Inflammatory macrophage (primary cell): ENCODE data around the gene GALNT15.
A peak's percentile ranks its signal among the peaks of the same experiment; 100 is the strongest.

Experiments
- DNase-seq, 2 donors: peaks; one replicate each; pipeline ENCODE4 v3.0.0-alpha.2; 2020 to 2022

GALNT15 gene

GRCh38 chr3:16168211-16168610 lies 6.3 kb upstream of the GALNT15 start:
- DNase-seq, result no peak

GRCh38 chr3:16171009-16171408 lies 3.5 kb upstream of the GALNT15 start:
- DNase-seq, result no peak

- no peak for DNase-seq
These were observed 2.7 kb upstream of the GALNT15 start for GRCh38 chr3:16171825-16172224.

GRCh38 chr3:16173283-16174025 lies 1.0 kb upstream of the GALNT15 start:
- no peak for DNase-seq

GRCh38 chr3:16174026-16174355 lies 489 bp upstream of the GALNT15 start:
- no peak for DNase-seq

GRCh38 chr3:16174976-16175901 lies 759 bp downstream of the GALNT15 start:
- DNase-seq, result no peak

DNA sequence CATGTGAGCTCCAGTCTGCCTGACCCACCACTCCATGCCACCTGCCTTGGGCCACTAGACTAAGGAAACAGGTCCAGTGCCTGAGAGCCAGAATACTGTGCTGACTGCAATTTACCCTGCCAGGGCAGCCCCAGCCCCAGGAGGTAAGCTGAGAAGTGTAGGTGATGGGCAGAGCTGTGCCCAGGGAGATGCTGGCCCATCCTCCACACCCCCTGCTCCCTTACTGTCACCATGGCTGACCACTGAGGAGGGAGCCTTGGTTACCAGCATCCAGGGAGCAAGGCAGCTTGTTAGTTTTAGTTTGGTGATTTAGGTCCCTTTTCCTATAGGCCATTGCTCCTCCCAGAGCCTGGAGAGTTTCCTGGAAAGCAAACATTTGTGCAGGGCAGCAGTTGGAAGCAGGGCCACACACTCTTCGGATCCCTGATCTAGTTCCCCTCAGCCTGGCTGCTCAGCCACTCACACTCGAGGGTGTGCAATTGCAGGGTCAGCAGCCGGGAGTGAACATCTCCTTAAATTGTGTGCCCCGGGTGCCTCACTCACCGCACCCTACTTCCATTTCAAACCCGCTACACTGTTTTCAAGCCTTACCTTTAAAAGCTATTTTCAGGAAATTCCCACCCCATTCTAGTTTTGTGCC lies 2.0 kb downstream of the GALNT15 start:
- DNase-seq, result no peak

- DNase-seq, result no peak
These were observed 2.9 kb downstream of the GALNT15 start for GRCh38 chr3:16177382-16177781.

DNA sequence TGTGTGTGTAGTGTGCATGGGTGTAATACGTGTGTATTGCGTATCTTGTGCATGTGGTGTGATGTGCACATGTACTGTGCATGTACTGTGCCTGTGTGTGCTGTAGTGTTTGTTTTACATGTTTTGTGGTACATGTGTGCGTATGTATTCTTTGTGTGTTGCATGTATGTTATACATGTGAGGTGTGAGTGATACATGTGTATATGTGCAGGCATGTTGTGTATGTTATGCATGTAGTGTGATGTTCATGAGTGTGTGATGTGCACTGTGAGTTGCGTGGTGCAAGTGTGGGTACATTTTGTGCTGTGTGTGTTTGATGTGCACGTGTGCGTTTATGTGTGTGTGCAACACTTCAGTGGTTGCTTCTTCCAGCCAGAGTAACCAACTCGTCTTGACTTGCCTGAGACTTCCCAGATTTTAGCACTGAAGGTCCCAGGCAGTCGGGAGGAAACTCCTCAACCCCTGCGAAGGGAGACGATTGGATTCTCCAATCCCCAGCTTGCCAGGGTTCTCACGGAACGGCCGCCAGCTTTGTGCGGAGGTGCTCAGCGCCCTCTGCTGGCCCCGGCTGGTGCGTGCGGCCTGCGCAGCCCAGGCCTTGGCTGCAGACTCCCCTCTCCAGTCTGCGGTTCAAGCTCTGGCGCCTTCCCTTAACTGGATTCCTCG lies 3.6 kb downstream of the GALNT15 start:
- DNase-seq, result peak; percentile 69 to 72

DNA sequence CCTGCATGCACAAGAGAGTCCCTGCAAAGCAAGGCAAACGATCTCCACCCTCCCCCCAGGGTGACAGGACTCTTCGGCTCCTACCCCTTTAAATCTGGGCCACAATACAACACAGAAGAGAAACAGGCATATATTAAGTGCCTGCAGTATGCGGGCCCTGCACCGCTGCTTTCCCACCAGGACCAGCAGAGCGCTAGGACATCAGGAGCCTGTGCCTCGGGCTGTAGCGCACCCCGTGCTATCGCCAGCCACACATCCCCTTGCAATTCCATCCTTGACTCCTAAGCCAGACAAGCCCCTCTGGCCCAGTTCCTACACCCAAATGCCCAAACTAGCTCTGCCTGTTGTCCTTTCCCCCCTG lies 4.1 kb downstream of the GALNT15 start:
- no peak for DNase-seq

DNA sequence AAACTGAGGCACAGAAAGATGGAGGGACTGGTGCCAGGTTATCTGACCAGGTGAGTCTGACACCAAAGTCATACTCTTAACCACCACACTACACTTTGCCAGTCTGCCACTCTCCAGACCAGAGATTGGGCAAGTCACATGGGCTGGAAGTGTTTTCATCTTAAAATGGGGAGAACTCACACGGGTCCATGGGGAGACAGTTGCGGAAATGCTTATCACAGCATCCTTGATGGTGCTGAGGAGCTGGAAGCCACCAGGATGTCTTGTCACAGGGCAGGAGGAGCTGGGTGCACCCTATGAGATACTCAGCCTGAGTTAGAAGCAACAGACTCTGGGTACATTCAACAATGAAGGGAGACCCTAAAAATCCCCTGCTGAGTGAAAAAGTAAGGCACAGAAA lies 4.8 kb downstream of the GALNT15 start:
- no peak for DNase-seq

DNA sequence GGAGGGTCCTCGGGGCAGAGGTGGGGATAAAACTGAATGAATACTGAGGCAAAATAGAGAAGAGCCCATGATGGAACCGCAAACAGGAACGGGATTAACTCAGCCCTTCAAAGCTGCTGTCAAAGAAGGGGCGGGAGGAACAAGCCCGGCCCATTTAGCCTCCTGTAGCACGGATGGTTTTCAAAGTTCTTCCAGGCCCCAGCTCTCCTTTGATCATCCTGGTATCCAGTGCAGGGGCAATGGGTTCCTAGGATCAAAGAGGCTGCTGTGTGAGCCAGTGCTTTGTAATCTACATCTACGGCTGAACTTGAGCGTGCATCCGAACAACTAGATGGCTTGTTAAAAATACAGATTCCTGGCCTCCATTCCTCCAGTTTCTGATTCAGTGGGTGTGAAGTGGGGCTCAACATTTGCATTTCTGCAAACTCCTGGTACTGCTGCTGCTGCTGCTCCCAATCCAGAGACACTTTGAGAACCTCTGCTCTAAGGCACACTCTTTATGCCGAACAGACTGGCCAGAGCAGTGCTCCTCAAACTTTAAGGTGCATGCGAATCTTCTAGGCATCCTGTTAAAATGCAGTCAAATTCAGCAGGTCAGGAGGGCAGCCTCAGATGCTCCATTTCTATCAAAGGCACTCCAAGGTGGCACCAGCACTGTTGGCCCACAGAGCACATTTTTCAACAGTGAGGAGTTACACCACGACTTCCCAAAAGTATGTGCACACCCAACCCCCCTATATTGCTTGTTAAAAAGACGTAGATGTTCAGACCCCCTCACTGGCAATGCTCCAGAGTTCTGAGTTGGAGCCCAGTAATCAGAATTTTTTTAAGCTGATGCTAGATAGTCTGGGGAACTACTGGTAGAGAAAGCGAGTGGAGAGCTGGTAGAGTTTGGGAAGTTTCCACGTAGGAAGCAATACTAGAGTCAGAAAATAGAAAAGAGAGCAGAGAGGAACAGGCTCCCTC lies 5.6 kb downstream of the GALNT15 start:
- no peak for DNase-seq

- DNase-seq, result no peak
These were observed 6.3 kb downstream of the GALNT15 start for GRCh38 chr3:16180737-16181134.

DNA sequence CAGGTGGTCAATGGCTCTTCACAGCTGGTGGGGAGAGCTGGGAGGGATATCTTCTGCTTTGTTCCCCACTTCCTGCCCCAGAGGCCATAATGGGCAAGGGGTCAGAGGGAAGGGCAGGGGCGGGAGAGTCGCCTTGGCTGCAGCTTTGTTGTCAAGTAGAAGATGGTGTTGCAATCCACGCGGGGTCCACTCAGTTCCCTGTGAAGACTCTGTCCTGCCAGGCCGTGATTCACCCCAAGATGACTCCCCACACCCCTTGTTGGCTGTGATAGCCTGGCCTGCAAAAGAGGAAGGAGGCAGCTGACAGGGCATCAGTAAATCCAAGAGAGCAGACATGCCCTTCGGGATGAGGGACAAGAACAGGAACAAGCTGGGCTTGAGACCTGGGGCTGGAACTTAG lies 6.9 kb downstream of the GALNT15 start:
- DNase-seq, result peak; percentile 94

DNA sequence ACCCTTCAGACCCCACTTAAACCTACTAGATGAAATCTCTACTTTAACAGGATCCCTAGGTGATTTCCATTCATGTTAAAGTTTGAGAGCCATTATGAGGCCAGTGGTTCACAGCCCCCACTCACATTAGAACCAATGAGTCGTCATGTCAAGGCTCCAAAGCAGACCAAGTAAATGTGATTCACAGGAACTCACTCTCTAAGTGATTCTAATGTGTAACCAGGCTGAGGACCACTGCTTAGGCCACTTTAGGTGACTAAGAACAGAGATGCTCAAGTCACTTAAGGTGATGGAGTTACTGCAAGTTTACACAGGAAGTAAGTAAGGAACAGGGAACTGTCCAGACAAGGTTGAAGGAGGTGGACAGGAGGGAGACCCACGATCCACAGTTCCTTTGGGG lies 7.7 kb downstream of the GALNT15 start:
- DNase-seq, result no peak

DNA sequence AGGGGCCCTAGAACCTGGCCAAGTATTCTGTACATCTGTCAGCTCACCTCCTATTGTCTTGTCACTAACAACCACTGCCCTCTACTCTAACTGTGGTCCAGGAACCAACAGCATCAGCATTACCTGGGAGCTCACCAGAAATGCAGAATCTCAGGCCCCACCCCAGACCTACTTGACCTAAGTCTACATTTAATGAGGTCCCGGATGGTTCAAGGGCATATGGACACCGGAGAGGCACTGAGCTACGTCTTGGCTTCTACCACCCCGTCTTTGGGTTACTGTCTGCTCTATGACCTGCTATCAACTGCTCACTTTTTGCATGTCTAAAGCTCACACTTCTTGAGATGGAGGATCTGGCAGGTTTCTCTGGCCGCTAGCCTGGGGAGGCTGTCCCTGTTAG lies 8.1 kb downstream of the GALNT15 start:
- no peak for DNase-seq

DNA sequence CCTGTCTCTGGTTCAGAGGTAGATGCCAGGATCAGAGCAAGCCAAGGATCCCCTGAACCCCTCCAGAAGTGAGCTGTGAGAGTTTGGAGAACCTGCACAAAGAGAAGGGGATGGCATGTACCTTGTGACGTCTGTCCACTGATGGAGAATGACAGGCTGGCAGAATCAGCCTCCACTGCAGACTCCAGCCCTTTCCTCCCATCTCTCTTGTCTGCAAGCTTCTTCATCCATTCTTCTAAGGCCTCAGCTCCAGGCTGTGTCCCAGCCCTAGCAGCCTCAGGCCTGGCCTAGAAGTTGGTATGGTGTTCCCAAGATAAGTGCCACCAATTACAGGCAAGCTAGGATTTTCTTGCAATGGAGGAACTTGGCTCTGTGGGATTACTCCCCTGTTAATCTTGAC lies 8.6 kb downstream of the GALNT15 start:
- no peak for DNase-seq

GRCh38 chr3:16183601-16184270 lies 9.3 kb downstream of the GALNT15 start:
- no peak for DNase-seq

- DNase-seq, result no peak
These were observed 11.6 kb downstream of the GALNT15 start for GRCh38 chr3:16186086-16186485.

GRCh38 chr3:16186565-16186964 lies 12.1 kb downstream of the GALNT15 start:
- DNase-seq, result no peak

- DNase-seq, result no peak
These were observed 12.8 kb downstream of the GALNT15 start for GRCh38 chr3:16187213-16187790.
